HepG2 (cell line): ENCODE measurements around the gene TIMM13. TPM values are rescaled to one million over a fixed set of nuclear protein-coding genes. Genes with fewer than 3 reads are reported as not detected.

Source experiments
- AGO2 ChIP-seq: fragments of 200-400 bp; formaldehyde crosslinking; optimal IDR thresholded peaks from 2 replicates; pipeline ENCODE3; 2017; ENCODE audit warnings: mild to moderate bottlenecking, low read depth, low read length, moderate library complexity
- ATAD3A ChIP-seq: sonication (generic); formaldehyde crosslinking; IDR thresholded peaks from 2 replicates; pipeline ENCODE4 v1.4.0; 2020; ENCODE audit warnings: missing genetic modification reagents
- ATM ChIP-seq: fragments of 450-650 bp; IDR thresholded peaks from 2 replicates; pipeline ENCODE4 v1.7.1; 2017; ENCODE audit warnings: mild to moderate bottlenecking, borderline replicate concordance
- BORCS8-MEF2B ChIP-seq: sonication (generic); formaldehyde crosslinking; IDR thresholded peaks from 2 replicates; pipeline ENCODE4 v1.8.0; 2022; ENCODE audit warnings: mild to moderate bottlenecking, missing genetic modification reagents
- CSRNP2 ChIP-seq: sonication (generic); formaldehyde crosslinking; conservative IDR thresholded peaks from 2 replicates; pipeline ENCODE4 v1.8.0; 2022; ENCODE audit warnings: low read depth, missing genetic modification reagents
- FIP1L1 ChIP-seq: fragments of 200-400 bp; formaldehyde crosslinking; IDR thresholded peaks from 2 replicates; pipeline ENCODE4 v1.6.1; 2018; ENCODE audit warnings: low read depth, mild to moderate bottlenecking, low read length, moderate library complexity, borderline replicate concordance; ENCODE audit not compliant: insufficient read depth
- GATA4 ChIP-seq: sonication (generic); IDR thresholded peaks from 2 replicates; pipeline ENCODE4 v1.6.1; 2016; ENCODE audit warnings: antibody characterized with exemption, low read depth, borderline replicate concordance
- GLI4 ChIP-seq: sonication (generic); formaldehyde crosslinking; IDR thresholded peaks from 2 replicates; pipeline ENCODE4 v1.5.1; 2020; ENCODE audit warnings: missing genetic modification reagents, mild to moderate bottlenecking, moderate library complexity, borderline replicate concordance
- HNRNPUL1 ChIP-seq: fragments of 200-400 bp; formaldehyde crosslinking; IDR thresholded peaks from 2 replicates; pipeline ENCODE4 v1.6.1; 2017; ENCODE audit warnings: low read depth, mild to moderate bottlenecking, low read length, moderate library complexity
- MEIS2 ChIP-seq: sonication (generic); formaldehyde crosslinking; IDR thresholded peaks from 2 replicates; pipeline ENCODE4 v1.9.0; 2021; ENCODE audit warnings: mild to moderate bottlenecking, missing genetic modification reagents
- RARA ChIP-seq: IDR thresholded peaks from 2 replicates; pipeline ENCODE4 v1.6.1; 2016; ENCODE audit warnings: missing genetic modification reagents, missing compliant biosample characterization
- RBM39 ChIP-seq: fragments of 200-400 bp; formaldehyde crosslinking; IDR thresholded peaks from one replicate; pipeline ENCODE4 v1.6.1; 2018; ENCODE audit warnings: antibody characterized with exemption, mild to moderate bottlenecking, low read depth, low read length; ENCODE audit not compliant: poor library complexity, severe bottlenecking
- REL ChIP-seq: sonication (generic); formaldehyde crosslinking; conservative IDR thresholded peaks from 2 replicates; pipeline ENCODE4 v1.8.0; 2022; ENCODE audit warnings: mild to moderate bottlenecking, missing genetic modification reagents, moderate library complexity
- REPIN1 ChIP-seq: sonication (generic); formaldehyde crosslinking; IDR thresholded peaks from 2 replicates; pipeline ENCODE4 v1.8.0; 2022; ENCODE audit warnings: missing genetic modification reagents, low read depth, mild to moderate bottlenecking, borderline replicate concordance
- THAP9 ChIP-seq: sonication (generic); formaldehyde crosslinking; IDR thresholded peaks from 2 replicates; pipeline ENCODE4; 2020; ENCODE audit warnings: missing genetic modification reagents, mild to moderate bottlenecking, borderline replicate concordance
- ZNF619 ChIP-seq: sonication (generic); formaldehyde crosslinking; IDR thresholded peaks from 2 replicates; pipeline ENCODE4 v1.4.0; 2020; ENCODE audit warnings: mild to moderate bottlenecking, missing genetic modification reagents
- ZNF670 ChIP-seq: sonication (generic); formaldehyde crosslinking; IDR thresholded peaks from 2 replicates; pipeline ENCODE4 v1.8.0; 2022; ENCODE audit warnings: mild to moderate bottlenecking, missing genetic modification reagents, borderline replicate concordance
- ZNF775 ChIP-seq: sonication (generic); formaldehyde crosslinking; IDR thresholded peaks from 2 replicates; pipeline ENCODE4 v1.4.0; 2020; ENCODE audit warnings: missing genetic modification reagents, mild to moderate bottlenecking, moderate library complexity, borderline replicate concordance
- polyA plus RNA-seq, 8 experiments: library from polyadenylated mRNA; depleted of rRNA in 3 of 8; stranded (reverse) in 7 of 8; unstranded in 1 of 8; fragments of >200 nt; fragmentation: Illumina TruSeq in 4 of 8; extraction: Trizol in 4 of 8; gene quantifications; 2 replicates each; pipeline versions ENCODE4 v1.2.1 to v1.2.3, GENCODE V29; 2011 to 2016; ENCODE audit warnings: low read depth in 4 of 8, missing spikeins in 1 of 8, mixed read lengths in 1 of 8; ENCODE audit not compliant: insufficient read depth in 1 of 8
- total RNA-seq, 5 experiments: library from RNA; depleted of rRNA; stranded (reverse); fragments of >200 nt; fragmentation: Illumina TruSeq; extraction: Trizol; gene quantifications; 2 replicates each; pipeline ENCODE4 v1.2.3, GENCODE V29; 2016; ENCODE audit warnings: low read depth in 1 of 5
- TF ChIP-seq, protein P1 (sequence below): sonication (generic); formaldehyde crosslinking; conservative IDR thresholded peaks from 2 replicates; pipeline ENCODE4 v1.5.0; 2020; ENCODE audit warnings: missing genetic modification reagents
- TF ChIP-seq, protein P2 (sequence below): sonication (generic); formaldehyde crosslinking; IDR thresholded peaks from 2 replicates; pipeline ENCODE4 v1.9.0; 2021; ENCODE audit warnings: missing genetic modification reagents, borderline replicate concordance

The TIMM13 gene
- total and polyA plus RNA-seq, 2 of the 13 experiments (the other 11 are each of a cell fraction or from before 2014, with no cell fraction given) = 48.4 to 108 TPM

GRCh38 chr19:2474232-2475017, 47.0 kb upstream of the TIMM13 start (continued):
- TF ChIP-seq, protein P1, sequence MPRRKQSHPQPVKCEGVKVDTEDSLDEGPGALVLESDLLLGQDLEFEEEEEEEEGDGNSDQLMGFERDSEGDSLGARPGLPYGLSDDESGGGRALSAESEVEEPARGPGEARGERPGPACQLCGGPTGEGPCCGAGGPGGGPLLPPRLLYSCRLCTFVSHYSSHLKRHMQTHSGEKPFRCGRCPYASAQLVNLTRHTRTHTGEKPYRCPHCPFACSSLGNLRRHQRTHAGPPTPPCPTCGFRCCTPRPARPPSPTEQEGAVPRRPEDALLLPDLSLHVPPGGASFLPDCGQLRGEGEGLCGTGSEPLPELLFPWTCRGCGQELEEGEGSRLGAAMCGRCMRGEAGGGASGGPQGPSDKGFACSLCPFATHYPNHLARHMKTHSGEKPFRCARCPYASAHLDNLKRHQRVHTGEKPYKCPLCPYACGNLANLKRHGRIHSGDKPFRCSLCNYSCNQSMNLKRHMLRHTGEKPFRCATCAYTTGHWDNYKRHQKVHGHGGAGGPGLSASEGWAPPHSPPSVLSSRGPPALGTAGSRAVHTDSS = no peak
- TF ChIP-seq HNRNPUL1 (no peak), REPIN1 (CRISPR knock-in tag) (peak; percentile 31; the same call in 1 of the 2 replicates), GATA4 (no peak), ZNF775 (no peak), FIP1L1 (no peak), ZNF619 (CRISPR knock-in tag) (0 out of 2 replicates have a peak, but pooled peaks have one; percentile 43), BORCS8-MEF2B (CRISPR knock-in tag) (peak; percentile 33; the same call in 1 of the 2 replicates), ATM (no peak), RBM39 (peak; percentile 48), MEIS2 (peak; percentile 77; the same call in 1 of the 2 replicates), ZNF670 (no peak), CSRNP2 (CRISPR knock-in tag) (no peak), THAP9 (peak; percentile 46; the same call in 1 of the 2 replicates), GLI4 (CRISPR knock-in tag) (0 out of 2 replicates have a peak, but pooled peaks have one; percentile 25), AGO2 (no peak), REL (no peak), ATAD3A (CRISPR knock-in tag) (no peak), RARA (CRISPR knock-in tag) (peak; percentile 69)
- TF ChIP-seq, protein P2, sequence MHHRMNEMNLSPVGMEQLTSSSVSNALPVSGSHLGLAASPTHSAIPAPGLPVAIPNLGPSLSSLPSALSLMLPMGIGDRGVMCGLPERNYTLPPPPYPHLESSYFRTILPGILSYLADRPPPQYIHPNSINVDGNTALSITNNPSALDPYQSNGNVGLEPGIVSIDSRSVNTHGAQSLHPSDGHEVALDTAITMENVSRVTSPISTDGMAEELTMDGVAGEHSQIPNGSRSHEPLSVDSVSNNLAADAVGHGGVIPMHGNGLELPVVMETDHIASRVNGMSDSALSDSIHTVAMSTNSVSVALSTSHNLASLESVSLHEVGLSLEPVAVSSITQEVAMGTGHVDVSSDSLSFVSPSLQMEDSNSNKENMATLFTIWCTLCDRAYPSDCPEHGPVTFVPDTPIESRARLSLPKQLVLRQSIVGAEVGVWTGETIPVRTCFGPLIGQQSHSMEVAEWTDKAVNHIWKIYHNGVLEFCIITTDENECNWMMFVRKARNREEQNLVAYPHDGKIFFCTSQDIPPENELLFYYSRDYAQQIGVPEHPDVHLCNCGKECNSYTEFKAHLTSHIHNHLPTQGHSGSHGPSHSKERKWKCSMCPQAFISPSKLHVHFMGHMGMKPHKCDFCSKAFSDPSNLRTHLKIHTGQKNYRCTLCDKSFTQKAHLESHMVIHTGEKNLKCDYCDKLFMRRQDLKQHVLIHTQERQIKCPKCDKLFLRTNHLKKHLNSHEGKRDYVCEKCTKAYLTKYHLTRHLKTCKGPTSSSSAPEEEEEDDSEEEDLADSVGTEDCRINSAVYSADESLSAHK (CRISPR knock-in tag) = no peak
